HG03575 (cell line): Measurements from ENCODE around the gene DPM3.
"Not testable (repeated sequence)": the region's sequence is repeated elsewhere in the genome, so short reads cannot be mapped to it uniquely, and the experiment has no call there.

Source experiments
- ATAC-seq: cut with Tn5 transposase; IDR thresholded peaks from one replicate; pipeline ENCODE4 v1.9.1; 2021; ENCODE audit not compliant: unreplicated experiment, insufficient number of reproducible peaks, low FRiP score; ENCODE audit errors: extremely low read depth

Gene DPM3, protein sequence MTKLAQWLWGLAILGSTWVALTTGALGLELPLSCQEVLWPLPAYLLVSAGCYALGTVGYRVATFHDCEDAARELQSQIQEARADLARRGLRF

GRCh38 chr1:155139895-155140629 is at the start of gene DPM3:
Gene DPM3, minus strand, starts transcription at chr1:155140531. Its CDS starts 291 bp downstream, at chr1:155140240.
- no peak for ATAC-seq

- not testable (repeated sequence) for ATAC-seq
These were observed 49.6 kb upstream of the DPM3 start for GRCh38 chr1:155189926-155190325.

DNA sequence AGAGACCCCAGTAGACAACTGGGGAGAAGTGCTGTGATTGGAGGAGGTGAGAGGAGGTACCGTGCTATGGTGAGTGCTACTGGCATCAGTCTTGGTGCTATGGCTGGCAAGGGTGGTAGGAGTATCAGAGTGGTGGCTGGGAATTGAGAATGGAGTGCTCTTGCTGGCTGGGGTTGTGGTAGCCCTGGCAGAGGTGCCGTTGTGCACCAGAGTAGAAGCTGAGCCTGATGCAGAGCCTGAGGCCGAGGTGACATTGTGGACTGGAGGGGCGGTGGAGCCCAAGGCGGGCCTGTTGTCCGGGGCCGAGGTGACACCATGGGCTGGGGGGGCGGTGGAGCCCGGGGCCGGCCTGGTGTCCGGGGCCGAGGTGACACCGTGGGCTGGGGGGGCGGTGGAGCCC is 47.9 kb upstream of the DPM3 start:
- no peak for ATAC-seq

DNA sequence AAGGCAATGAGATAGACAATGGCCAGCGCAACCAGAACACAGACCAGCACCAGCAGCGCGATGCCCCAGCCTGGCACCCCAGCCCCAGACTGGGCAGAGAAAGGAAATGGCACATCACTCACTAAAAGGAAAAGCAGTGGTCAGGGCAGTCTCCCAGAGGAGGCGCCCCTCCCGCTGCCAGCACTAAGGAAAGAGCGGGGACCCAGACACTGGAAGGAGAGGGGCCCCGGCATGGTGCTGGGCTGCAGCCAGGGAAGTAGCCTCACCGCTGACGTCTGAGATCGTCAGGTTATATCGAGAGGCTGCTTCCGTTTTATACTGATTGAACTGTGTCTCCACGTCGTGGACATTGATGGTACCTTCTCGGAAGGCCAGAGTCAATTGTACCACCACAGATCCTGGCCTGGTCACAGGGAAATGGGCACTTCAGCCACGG is 47.1 kb upstream of the DPM3 start:
- no peak for ATAC-seq

DNA sequence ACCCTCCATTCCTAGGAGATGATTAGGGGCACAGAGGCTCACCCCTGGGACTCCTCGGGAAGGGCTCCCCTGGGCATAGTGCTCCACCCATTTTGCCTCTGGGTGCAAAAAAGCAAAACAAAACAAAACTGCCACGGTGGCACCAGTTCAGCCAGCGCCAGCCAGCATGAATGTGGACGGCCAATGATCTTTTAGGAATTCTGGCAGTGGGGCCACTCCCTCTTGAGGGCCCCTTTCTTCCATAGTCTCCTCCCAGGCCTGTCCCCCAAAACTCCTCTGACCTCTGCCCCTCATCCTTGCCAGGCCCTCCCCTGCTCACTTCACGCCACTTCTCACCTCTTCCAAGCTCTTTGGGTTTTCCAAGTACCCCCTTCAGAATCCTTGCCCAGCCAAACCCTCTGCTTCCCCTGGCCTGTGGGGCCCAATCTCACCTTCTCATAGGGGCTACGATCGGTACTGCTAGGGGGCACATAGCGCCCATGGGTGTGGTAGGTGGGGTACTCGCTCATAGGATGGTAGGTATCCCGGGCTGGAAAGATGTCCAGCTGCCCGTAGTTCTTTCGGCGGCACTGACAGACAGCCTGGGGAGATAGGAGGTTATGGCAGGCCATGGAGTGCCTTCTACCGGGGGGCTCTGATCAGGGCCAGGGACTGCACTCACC is 46.6 kb upstream of the DPM3 start:
- ATAC-seq = no peak

GRCh38 chr1:155186067-155186793 is 45.9 kb upstream of the DPM3 start:
- no peak for ATAC-seq

- ATAC-seq = no peak
These were observed 45.4 kb upstream of the DPM3 start for GRCh38 chr1:155185783-155186066.

GRCh38 chr1:155184835-155185782 is 44.8 kb upstream of the DPM3 start:
- no peak for ATAC-seq

DNA sequence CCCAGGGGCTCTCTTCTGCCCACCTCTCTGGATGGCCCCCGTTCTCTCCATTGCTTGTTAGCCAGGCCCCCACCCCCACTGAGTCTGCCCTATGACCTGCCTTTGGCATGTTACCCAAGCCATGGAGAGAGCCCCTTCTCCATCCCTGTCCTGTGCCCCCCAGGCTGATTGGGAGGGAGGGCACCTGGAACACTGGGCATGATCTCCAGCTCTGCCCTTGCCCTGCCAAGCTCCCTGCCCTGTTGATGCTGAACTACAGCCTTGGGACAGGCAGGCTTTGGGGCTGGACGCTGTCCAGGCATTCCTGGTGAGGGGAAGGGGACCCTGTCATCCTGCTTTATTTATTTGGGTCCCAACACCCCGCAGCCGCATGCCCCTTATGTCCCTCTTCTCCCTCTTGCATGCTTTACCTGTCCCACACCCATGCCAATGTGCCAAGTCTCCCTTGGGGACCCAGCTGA is 44.0 kb upstream of the DPM3 start:
- no peak for ATAC-seq

GRCh38 chr1:155183775-155184221 is 43.5 kb upstream of the DPM3 start:
- no peak for ATAC-seq

- no peak for ATAC-seq
These were observed 41.8 kb upstream of the DPM3 start for GRCh38 chr1:155182052-155182550.

- no peak for ATAC-seq
These were observed 41.2 kb upstream of the DPM3 start for GRCh38 chr1:155181371-155182051.

- no peak for ATAC-seq
These were observed 39.0 kb upstream of the DPM3 start for GRCh38 chr1:155179112-155180031.

DNA sequence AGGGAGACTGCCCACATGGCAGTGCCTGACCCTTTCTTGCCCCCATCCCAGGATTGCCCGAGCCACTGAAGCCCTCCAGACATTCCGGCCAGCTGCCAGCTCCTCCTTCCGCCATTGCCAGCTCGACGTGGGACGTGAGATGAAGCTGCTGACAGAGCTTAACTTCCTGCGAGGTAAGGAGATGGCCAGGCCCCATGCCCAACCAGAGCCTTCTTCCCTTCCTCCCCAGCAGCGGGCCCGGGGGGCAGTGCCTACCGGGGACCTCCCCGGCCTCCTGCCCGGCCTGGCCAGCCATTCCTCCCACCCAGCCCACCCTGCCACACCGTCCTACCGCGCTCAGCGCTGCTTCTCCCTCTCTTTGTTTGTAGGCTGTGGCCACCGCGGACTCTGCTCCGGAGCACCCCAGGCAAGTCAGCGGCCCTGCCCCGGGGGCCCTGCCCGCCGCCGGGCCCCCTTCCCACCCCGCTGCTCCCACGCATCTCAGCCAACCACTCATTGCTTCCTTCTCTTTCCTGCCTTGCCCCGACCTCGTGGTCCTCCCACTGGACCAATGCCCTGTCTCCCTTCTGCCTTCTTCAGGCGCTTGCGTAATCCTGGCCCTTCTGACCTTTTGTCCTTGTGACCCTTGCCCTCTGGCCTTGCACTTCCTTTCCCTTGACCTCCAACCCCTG is 38.2 kb upstream of the DPM3 start:
- no peak for ATAC-seq

- no peak for ATAC-seq
These were observed 37.6 kb upstream of the DPM3 start for GRCh38 chr1:155177918-155178281.

DNA sequence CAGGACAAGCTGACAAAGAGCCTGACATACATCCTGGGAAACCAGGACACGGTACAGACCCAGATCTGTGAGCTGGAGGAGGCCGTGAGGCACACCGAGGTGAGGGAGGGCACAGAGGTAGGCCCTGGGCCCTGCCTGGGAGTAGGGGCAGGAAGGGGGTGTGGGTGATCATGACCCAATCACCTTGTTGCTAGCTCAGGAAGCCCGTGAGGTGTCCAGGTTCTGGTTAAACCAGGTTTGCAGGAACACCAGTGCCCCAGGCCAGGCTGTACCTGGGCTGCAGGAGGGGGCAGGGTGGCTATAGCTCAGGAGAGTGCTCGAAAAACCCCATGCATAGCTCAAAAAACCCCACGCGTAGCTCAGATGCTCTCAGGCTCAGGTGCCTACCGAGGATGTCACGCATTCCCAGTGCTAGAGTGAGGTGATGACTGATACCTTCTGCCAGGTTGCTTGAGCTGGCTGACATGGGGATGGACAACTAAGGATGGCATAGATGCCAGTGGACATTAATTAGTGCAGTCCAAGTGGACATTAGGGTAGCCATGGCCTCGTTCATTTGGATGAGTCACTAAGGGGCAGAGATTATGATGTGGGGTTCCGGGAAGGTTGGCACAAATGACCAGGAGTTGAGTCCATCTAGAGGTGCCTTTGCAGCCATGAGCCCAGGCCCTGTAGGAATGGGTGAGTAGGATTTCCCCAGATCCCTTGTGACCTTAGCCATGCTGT is 37.0 kb upstream of the DPM3 start:
- no peak for ATAC-seq
